Kidney (tissue), 14 donors: Measurements from ENCODE around the gene PCDH12. TPM values are rescaled to one million over a fixed set of nuclear protein-coding genes. Genes with fewer than 3 reads are reported as not detected.

ENCODE experiments used
- DNase-seq, 5 donors: peaks; one replicate each; pipeline ENCODE4 v3.0.0-alpha.2; 2013 to 2020
- FAIRE-seq: peaks from 2 replicates; lab custom pipeline; 2012; peaks lifted over from hg19 to GRCh38; lab: Jason Lieb, UNC
- H3K27ac ChIP-seq, 2 donors: one replicate each; pipeline ENCODE4 v1.7.0; 2013; ENCODE audit warnings: low read depth in 2 of 2, low read length in 2 of 2, inconsistent platforms in 1 of 2
- H3K27me3 ChIP-seq: one replicate; pipeline ENCODE4 v1.7.1; 2013; ENCODE audit warnings: low read length, inconsistent platforms; ENCODE audit not compliant: control insufficient read depth, insufficient read depth
- H3K36me3 ChIP-seq, 3 donors: one replicate each; pipeline versions ENCODE4 v1.7.0 to v1.7.1; 2013; ENCODE audit warnings: low read length in 3 of 3, control low read depth in 1 of 3, inconsistent platforms in 1 of 3; ENCODE audit not compliant: insufficient read depth in 3 of 3, control insufficient read depth in 2 of 3
- H3K4me1 ChIP-seq, 3 donors: one replicate each; pipeline versions ENCODE4 v1.7.0 to v1.7.1; 2013; ENCODE audit warnings: low read length in 3 of 3, inconsistent platforms in 1 of 3, low read depth in 1 of 3; ENCODE audit not compliant: control insufficient read depth in 2 of 3, insufficient read depth in 2 of 3
- H3K4me3 ChIP-seq, 3 donors: one replicate each; pipeline versions ENCODE4 v1.7.0 to v1.8.1; 2013; ENCODE audit warnings: low read length in 3 of 3, control low read depth in 1 of 3, inconsistent platforms in 1 of 3
- H3K9ac ChIP-seq, 3 donors: one replicate each; pipeline versions ENCODE4 v1.7.0 to v1.7.1; 2013; ENCODE audit warnings: low read length in 3 of 3, control low read depth in 1 of 3, inconsistent platforms in 1 of 3
- H3K9me3 ChIP-seq, 3 donors: one replicate each; pipeline versions ENCODE4 v1.7.0 to v1.7.1; 2013; ENCODE audit warnings: low read length in 3 of 3, control low read depth in 1 of 3, inconsistent platforms in 1 of 3; ENCODE audit not compliant: control insufficient read depth in 2 of 3, insufficient read depth in 1 of 3
- CTCF ChIP-seq: IDR thresholded peaks from 3 replicates; pipeline ENCODE4 v1.5.1; 2012; ENCODE audit warnings: mild to moderate bottlenecking, moderate library complexity, borderline replicate concordance; ENCODE audit not compliant: insufficient read depth; ENCODE audit errors: extremely low read depth
- intact Hi-C: fragments of 100-400 bp; cut with DNase I; formaldehyde crosslinking; loops from one replicate; pipeline ENCODE4 v1.11.1; 2022
- polyA plus RNA-seq: library from polyadenylated mRNA; stranded (reverse); fragments of 350-450 nt; fragmentation: Illumina TruSeq; extraction: RNeasy Lipid Tissue Mini Kit (QIAGEN cat#74804); gene quantifications from one replicate; pipeline ENCODE4 v1.2.3, GENCODE V29; 2014; ENCODE audit warnings: low read depth, low replicate concordance; ENCODE audit not compliant: insufficient read depth
- total RNA-seq: library from RNA; stranded (reverse); fragmentation: NEBNext Ultra II Directional; extraction: Animal tissue kit (Norgen Biotek cat#: 25700); gene quantifications from one replicate; pipeline ENCODE4 v1.2.1, GENCODE V29; 2021
- donor health status: control.
- donor health status: control.
- donor health status: control.
- donor health status: control.
- donor health status: control.
- donor health status: DM: yes; HTN: yes; CAD: no.
- donor health status: Normal renal cell carcinoma (clear cell type).

PCDH12 gene
- total and polyA plus RNA-seq, 2 donors from 2014 or later = 7.4 to 14.1 TPM

- H3K27ac ChIP-seq = no peak overlapping the region
- intact Hi-C loops = no loop called here
- H3K4me1 ChIP-seq = peaks cover 0 to 10% (median 5%) of the 10 kb centered on the region in 3 donors
Observed at GRCh38 chr5:141944076-141944475, 13.9 kb downstream of the PCDH12 start.

GRCh38 chr5:141942185-141942857, 15.7 kb downstream of the PCDH12 start:
- Histone ChIP-seq H3K27me3 (no peaks in the 10 kb centered on the region), H3K36me3 (peaks cover 0 to 12% (median 9%) of the 10 kb centered on the region in 3 donors), H3K9me3 (no peaks in the 10 kb centered on the region), H3K4me3 (no peak overlapping the region), H3K4me1 (peaks cover 0 to 10% (median 5%) of the 10 kb centered on the region in 3 donors), H3K27ac (no peak overlapping the region), H3K9ac (no peak overlapping the region)
- intact Hi-C loops = no loop called here
- TF ChIP-seq CTCF = no peak
- DNase-seq = no peak
- no peak for FAIRE-seq

More at GRCh38 chr5:141944076-141944475, 13.9 kb downstream of the PCDH12 start:
- H3K27me3 ChIP-seq = no peaks in the 10 kb centered on the region
- no peak overlapping the region for H3K9ac ChIP-seq
- H3K9me3 ChIP-seq = no peaks in the 10 kb centered on the region
- DNase-seq (no peak), FAIRE-seq (no peak)
- peaks cover 0 to 6% (median 0%) of the 10 kb centered on the region in 3 donors for H3K36me3 ChIP-seq
- TF ChIP-seq CTCF = no peak
- H3K4me3 ChIP-seq = no peak overlapping the region

GRCh38 chr5:141941779-141942178, 16.2 kb downstream of the PCDH12 start:
- H3K27ac ChIP-seq = no peak overlapping the region
- no peak overlapping the region for H3K4me3 ChIP-seq
- H3K9ac ChIP-seq = no peak overlapping the region
- no peak for DNase-seq
- FAIRE-seq = no peak
- TF ChIP-seq CTCF = no peak
- H3K36me3 ChIP-seq = peaks cover 0 to 14% (median 14%) of the 10 kb centered on the region in 3 donors
- H3K27me3 ChIP-seq = no peaks in the 10 kb centered on the region
- H3K4me1 ChIP-seq = peaks cover 0 to 10% (median 5%) of the 10 kb centered on the region in 3 donors
- no peaks in the 10 kb centered on the region for H3K9me3 ChIP-seq
- intact Hi-C loops = no loop called here
